Neural progenitor cell (in vitro differentiated cells): Measurements from ENCODE around the gene KIF5B.

Source experiments
- CTCF ChIP-seq: fragments of 200-600 bp; sonication (generic); IDR thresholded peaks from 2 replicates; pipeline ENCODE4 v1.5.1; 2017; ENCODE audit warnings: antibody characterized with exemption, mild to moderate bottlenecking
- EZH2 ChIP-seq: fragments of 200-600 bp; sonication (generic); IDR thresholded peaks from 2 replicates; pipeline ENCODE4 v1.6.1; 2017; ENCODE audit warnings: antibody characterized with exemption, mild to moderate bottlenecking, moderate library complexity
- EZH2phosphoT487 ChIP-seq: fragments of 200-600 bp; sonication (generic); IDR thresholded peaks from 2 replicates; pipeline ENCODE4 v1.6.1; 2017; ENCODE audit warnings: antibody characterized with exemption

- TF ChIP-seq EZH2 = no peak
- TF ChIP-seq CTCF = no peak
- no peak for TF ChIP-seq EZH2phosphoT487
Measured at GRCh38 chr10:31962826-31963588, 93.2 kb downstream of the KIF5B start.
